ENCODE measurements around the gene EIF4G2.

DNA sequence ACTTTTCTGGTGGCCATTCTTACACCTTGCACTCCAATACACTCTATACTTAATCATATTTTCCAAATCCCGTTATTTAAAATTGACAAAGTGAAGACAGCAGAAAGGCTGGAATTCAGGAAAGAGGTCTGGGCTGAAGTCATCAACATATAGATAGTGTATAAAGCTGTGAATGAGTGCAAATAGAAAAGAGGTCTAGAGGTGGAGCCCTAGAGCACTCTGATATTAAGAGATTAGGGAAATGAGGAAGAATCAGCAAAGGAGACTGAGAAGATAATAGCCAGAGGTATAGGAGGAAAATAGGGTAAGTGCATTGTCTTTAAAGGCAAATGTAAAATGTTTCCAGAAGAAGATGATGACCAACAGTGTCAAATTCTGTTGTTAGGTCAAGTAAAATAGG lies 49.8 kb downstream of the EIF4G2 start:
- TF ChIP-seq, protein P1, sequence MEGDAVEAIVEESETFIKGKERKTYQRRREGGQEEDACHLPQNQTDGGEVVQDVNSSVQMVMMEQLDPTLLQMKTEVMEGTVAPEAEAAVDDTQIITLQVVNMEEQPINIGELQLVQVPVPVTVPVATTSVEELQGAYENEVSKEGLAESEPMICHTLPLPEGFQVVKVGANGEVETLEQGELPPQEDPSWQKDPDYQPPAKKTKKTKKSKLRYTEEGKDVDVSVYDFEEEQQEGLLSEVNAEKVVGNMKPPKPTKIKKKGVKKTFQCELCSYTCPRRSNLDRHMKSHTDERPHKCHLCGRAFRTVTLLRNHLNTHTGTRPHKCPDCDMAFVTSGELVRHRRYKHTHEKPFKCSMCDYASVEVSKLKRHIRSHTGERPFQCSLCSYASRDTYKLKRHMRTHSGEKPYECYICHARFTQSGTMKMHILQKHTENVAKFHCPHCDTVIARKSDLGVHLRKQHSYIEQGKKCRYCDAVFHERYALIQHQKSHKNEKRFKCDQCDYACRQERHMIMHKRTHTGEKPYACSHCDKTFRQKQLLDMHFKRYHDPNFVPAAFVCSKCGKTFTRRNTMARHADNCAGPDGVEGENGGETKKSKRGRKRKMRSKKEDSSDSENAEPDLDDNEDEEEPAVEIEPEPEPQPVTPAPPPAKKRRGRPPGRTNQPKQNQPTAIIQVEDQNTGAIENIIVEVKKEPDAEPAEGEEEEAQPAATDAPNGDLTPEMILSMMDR (IDR thresholded peaks at IDR 0.05; ENCODE audit: control extremely low read depth in 1 of 3, insufficient read depth in 1 of 3, low read depth in 1 of 3, low read length in 3 of 3): peak in 1 of 3 experiments; percentile 17; a peak in 1 of 4 replicates
- TF ChIP-seq EZH2 (IDR thresholded peaks at IDR 0.05; ENCODE audit: low read depth, low read length, severe bottlenecking): no peak
- no peak for TF ChIP-seq TAF1 (IDR thresholded peaks at IDR 0.05; ENCODE audit: low read depth, low read length)
- TF ChIP-seq CHD2 (IDR thresholded peaks at IDR 0.05; ENCODE audit: low read length): no peak
- no peak for TF ChIP-seq RAD21 (IDR thresholded peaks at IDR 0.05 in 1 of 2, conservative IDR thresholded peaks at IDR 0.05 in 1 of 2; ENCODE audit: low read depth in 2 of 2, low read length in 2 of 2)
- no peak for TF ChIP-seq POLR2A (IDR thresholded peaks at IDR 0.05; ENCODE audit: control extremely low read depth in 1 of 2, low read depth in 2 of 2, low read length in 2 of 2)
- no peak for TF ChIP-seq GABPA (IDR thresholded peaks at IDR 0.05; ENCODE audit: borderline replicate concordance, insufficient read depth, low read length)
- TF ChIP-seq CREB1 (IDR thresholded peaks at IDR 0.05): no peak
- TF ChIP-seq FOSL1 (IDR thresholded peaks at IDR 0.05; ENCODE audit: insufficient read depth, low read depth, low read length): no peak
- TF ChIP-seq NRF1 (IDR thresholded peaks at IDR 0.05; ENCODE audit: low read depth, low read length): no peak
- no peak for TF ChIP-seq EP300 (IDR thresholded peaks at IDR 0.05; ENCODE audit: borderline replicate concordance in 1 of 2, low read depth in 2 of 2, low read length in 2 of 2)
- TF ChIP-seq, protein P2, sequence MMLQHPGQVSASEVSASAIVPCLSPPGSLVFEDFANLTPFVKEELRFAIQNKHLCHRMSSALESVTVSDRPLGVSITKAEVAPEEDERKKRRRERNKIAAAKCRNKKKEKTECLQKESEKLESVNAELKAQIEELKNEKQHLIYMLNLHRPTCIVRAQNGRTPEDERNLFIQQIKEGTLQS (IDR thresholded peaks at IDR 0.05; ENCODE audit: insufficient read depth, low read depth, low read length): no peak

Data from H1 (cell line).